GM21619 (cell line): ENCODE measurements around the gene RFX4.

ENCODE experiments used
- ATAC-seq: cut with Tn5 transposase; IDR thresholded peaks from one replicate; pipeline ENCODE4 v1.9.1; 2021; ENCODE audit not compliant: unreplicated experiment

Gene RFX4

GRCh38 chr12:106791531-106791930 is 208.7 kb downstream of the RFX4 start:
- no peak for ATAC-seq

GRCh38 chr12:106794369-106794768 is 211.6 kb downstream of the RFX4 start:
- ATAC-seq: no peak

- no peak for ATAC-seq
Measured at GRCh38 chr12:106801167-106801708, 218.4 kb downstream of the RFX4 start.

- no peak for ATAC-seq
Measured at GRCh38 chr12:106801830-106802533, 219.2 kb downstream of the RFX4 start.

GRCh38 chr12:106804668-106805067 is 221.9 kb downstream of the RFX4 start:
- ATAC-seq: no peak
